BLaER1 (cell line): ENCODE measurements around the gene GPR180.
A peak's percentile ranks its signal among the peaks of the same experiment; 100 is the strongest.

Source experiments
- H3K27ac ChIP-seq: shearing (Covaris generic); formaldehyde crosslinking; 2 replicates; pipeline ENCODE4 v1.8.1; 2022
- H3K27me3 ChIP-seq: shearing (Covaris generic); formaldehyde crosslinking; 2 replicates; pipeline ENCODE4 v1.8.1; 2022
- H3K36me3 ChIP-seq: shearing (Covaris generic); formaldehyde crosslinking; 2 replicates; pipeline ENCODE4 v1.8.1; 2022
- H3K4me1 ChIP-seq: shearing (Covaris generic); formaldehyde crosslinking; 2 replicates; pipeline ENCODE4 v1.8.1; 2022
- H3K4me2 ChIP-seq: shearing (Covaris generic); formaldehyde crosslinking; 2 replicates; pipeline ENCODE4 v1.8.1; 2022
- H3K4me3 ChIP-seq: shearing (Covaris generic); formaldehyde crosslinking; 2 replicates; pipeline ENCODE4 v1.8.1; 2022
- H3K9ac ChIP-seq: shearing (Covaris generic); formaldehyde crosslinking; 2 replicates; pipeline ENCODE4 v1.8.1; 2022
- H3K9me3 ChIP-seq: shearing (Covaris generic); formaldehyde crosslinking; 2 replicates; pipeline ENCODE4 v1.8.1; 2022
- H4K20me1 ChIP-seq: shearing (Covaris generic); formaldehyde crosslinking; 2 replicates; pipeline ENCODE4 v1.8.1; 2022
- Cebpa-rat ChIP-seq: shearing (Covaris generic); IDR thresholded peaks from 2 replicates; pipeline ENCODE4 v1.8.1; 2022

Gene GPR180

DNA sequence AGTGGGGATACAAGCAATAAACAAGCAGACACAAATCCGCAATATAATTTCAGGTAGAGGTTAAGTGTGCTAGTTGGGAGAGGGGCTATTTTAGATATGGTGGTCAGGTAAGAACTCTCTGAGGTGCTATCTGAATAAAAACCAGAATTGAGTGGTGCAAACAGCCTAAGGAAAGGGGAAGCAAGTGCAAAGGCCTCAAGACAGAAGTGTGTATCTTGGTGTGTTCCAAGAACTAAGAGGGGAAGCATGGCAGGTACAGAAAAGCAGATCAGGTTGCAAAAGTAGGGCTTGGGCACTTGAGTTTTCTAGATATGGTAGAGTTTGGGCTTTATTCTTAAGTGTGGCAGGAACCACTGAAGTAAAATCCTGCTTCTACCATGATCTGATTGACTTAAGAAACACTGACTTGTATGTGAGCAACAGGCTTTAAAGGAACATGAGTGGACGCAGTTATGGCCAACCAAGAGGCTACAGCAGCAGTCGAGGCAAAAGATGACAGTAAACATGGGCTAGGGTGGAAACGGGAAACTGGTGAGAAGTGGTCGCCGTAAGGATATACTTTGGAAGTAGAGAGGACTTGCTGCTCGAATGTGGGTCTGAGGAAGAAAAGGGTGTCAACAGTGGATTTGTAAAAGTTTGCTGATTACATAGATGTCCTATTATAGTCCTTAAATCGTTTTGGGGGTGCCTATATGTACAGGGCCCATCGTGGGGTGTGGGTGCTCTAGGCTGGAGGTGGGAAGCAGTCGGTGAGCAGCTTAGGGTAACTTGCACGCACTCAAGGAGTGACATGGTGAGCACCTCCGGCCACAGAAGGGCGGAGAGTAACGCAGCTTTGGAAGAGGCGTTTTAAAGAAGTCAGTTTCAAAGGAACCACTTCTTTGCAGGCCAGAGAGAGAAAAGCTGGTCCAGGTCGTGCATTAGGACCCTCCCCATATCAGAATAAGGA is 6.4 kb upstream of the GPR180 start:
- H4K20me1 ChIP-seq = no peaks in the 10 kb centered on the region
- peaks cover 1% of the 10 kb centered on the region; the same call in 1 of the 2 replicates for H3K9me3 ChIP-seq
- H3K36me3 ChIP-seq = peaks cover 28% of the 10 kb centered on the region
- H3K4me3 ChIP-seq = peak overlapping the region; percentile 91
- peak overlapping the region; percentile 91 for H3K4me2 ChIP-seq
- H3K27me3 ChIP-seq = no peaks in the 10 kb centered on the region
- no peak for TF ChIP-seq Cebpa-rat
- peak overlapping the region; percentile 93 for H3K9ac ChIP-seq
- H3K4me1 ChIP-seq = peaks cover 29% of the 10 kb centered on the region
- H3K27ac ChIP-seq = peak overlapping the region; percentile 91

DNA sequence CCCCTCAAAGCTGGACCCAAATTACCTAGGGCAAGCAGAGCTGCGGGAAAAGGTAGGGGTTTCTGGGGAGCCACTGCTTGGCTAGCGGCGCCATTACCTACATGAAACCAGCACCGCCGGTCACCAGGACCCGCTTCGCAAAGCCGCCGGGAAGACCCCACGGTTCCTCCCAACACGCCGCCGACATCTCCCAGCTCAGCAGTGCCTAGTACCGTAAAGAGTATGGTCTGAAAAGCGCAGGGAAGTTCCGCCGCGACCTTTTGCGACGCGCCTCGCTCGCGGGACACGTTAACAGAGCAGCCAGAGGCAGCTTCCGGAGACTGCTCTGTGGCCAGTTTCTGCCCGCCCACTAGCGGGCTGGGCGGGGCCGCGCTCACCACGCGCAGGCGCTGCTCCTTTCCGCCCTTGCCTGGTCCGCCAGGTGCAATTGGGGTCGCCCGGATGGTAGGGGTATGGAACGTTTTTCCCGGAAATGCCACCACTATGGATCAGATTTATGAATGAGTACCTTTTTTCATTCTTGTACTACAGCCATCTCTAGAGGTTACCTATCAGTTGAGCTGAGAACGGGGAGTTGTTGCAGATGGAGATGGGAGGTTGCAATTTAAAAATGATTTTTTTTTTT is 5.6 kb upstream of the GPR180 start, which contains the start of gene TGDS:
Gene TGDS (minus strand): TSS at position 203 of the 625 bp plus-strand sequence. CDS start 16 bp downstream, at position 187.
- Histone ChIP-seq H3K27me3 (no peaks in the 10 kb centered on the region), H4K20me1 (no peaks in the 10 kb centered on the region), H3K9ac (peak within 1 kb of the TSS; percentile 93), H3K36me3 (peaks cover 20% of the 10 kb centered on the region), H3K4me2 (peak within 1 kb of the TSS; percentile 91), H3K4me1 (peaks cover 29% of the 10 kb centered on the region), H3K4me3 (peak within 1 kb of the TSS; percentile 91), H3K27ac (peak within 1 kb of the TSS; percentile 91), H3K9me3 (peaks cover 8% of the 10 kb centered on the region; the same call in 1 of the 2 replicates)
- no peak for TF ChIP-seq Cebpa-rat

DNA sequence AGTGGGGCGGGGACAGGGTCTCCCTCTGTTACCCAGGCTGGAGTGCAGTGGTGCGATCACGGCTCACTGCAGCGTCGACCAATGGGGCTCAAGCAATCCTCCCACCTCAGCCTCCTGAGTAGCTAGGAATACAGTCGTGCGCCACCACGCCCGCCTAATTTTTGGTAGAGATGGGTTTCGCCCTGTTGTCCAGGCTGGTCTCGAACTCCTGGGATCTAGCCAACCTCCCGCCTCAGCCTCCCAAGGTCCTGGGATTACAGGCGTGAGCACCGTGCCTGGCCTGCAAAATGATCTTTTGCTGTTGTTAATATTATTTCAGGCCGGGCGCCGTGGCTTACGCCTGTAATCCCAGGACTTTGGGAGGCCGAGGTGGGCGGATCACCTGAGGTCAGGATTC is 5.1 kb upstream of the GPR180 start:
- Histone ChIP-seq H3K4me3 (peak overlapping the region; percentile 91), H3K36me3 (peaks cover 16% of the 10 kb centered on the region), H3K9ac (peak overlapping the region; percentile 93), H3K27me3 (no peaks in the 10 kb centered on the region), H3K9me3 (peaks cover 8% of the 10 kb centered on the region; the same call in 1 of the 2 replicates), H3K27ac (peak overlapping the region; percentile 91), H4K20me1 (no peaks in the 10 kb centered on the region), H3K4me2 (peak overlapping the region; percentile 91), H3K4me1 (peaks cover 29% of the 10 kb centered on the region)
- TF ChIP-seq Cebpa-rat = no peak

DNA sequence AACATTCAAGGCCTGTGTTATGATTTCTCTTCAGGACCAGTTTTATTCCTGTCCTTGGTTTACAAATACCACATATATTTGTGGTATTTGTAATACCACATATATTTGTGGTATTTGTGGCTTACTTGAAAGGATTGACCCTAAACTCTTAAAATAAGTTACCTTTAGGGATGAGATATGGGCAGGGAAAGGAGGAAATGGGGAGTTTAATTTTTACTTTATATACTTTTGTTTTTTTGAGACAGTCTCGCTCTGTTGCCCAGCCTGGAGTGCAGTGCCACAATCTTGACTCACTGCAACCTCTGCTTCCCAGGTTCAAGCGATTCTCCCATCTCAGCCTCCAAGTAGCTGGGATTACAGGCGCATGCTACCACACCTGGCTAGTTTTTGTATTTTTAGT is 3.4 kb upstream of the GPR180 start:
- Histone ChIP-seq H3K4me2 (no peak overlapping the region), H3K9ac (no peak overlapping the region), H3K27ac (no peak overlapping the region), H3K36me3 (no peaks in the 10 kb centered on the region), H3K4me1 (peaks cover 37% of the 10 kb centered on the region), H3K4me3 (no peak overlapping the region), H3K9me3 (peaks cover 8% of the 10 kb centered on the region; the same call in 1 of the 2 replicates), H3K27me3 (no peaks in the 10 kb centered on the region), H4K20me1 (no peaks in the 10 kb centered on the region)
- TF ChIP-seq Cebpa-rat = no peak

DNA sequence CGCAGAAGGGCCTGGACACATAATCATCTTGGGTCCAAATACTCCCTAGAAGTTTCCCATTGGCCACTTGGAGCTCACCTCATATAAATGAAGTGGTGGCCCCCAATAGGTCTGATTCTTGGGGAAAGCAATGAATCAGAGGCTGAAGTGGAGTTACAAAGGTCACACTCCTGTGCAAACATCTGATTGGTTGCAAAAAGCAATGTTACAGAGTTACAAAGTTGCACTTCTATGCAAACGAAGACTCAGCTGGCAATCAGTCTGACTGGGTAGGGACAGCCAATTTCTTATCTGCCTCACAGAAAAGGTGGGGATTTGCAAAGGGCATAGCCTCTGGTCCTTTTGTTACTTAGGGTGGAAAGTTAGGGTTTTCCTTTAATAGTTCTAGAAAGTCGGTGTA is 1.8 kb upstream of the GPR180 start:
- Histone ChIP-seq H3K4me2 (no peak overlapping the region), H3K36me3 (no peaks in the 10 kb centered on the region), H3K27me3 (no peaks in the 10 kb centered on the region), H3K9me3 (peaks cover 8% of the 10 kb centered on the region; the same call in 1 of the 2 replicates), H4K20me1 (0 out of 2 replicates have a peak, but pooled peaks cover 11% of the 10 kb centered on the region), H3K4me1 (peaks cover 28% of the 10 kb centered on the region), H3K27ac (no peak overlapping the region), H3K9ac (no peak overlapping the region), H3K4me3 (no peak overlapping the region)
- TF ChIP-seq Cebpa-rat = no peak

DNA sequence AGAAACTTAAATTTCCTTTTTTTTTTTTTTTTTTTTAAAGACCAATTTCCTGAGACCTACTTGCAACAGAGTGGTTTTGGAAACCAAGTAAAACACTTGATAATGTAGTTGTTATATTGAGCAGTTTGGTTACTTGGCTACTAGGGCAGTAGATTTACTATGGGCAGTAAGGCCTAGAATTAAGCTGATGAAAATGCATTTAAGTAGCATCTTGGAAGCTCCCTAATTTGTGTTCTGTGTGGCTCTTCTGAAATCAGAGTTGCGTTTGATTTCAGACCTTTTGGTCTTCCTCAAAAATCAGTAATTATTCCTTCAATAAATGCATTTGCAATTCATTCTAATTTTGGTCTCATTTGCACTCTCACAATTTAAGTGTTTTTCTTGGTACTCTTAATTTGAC is 810 bp downstream of the GPR180 start:
- Histone ChIP-seq H3K9ac (peak overlapping the region; percentile 89), H3K36me3 (peaks cover 25% of the 10 kb centered on the region), H3K4me3 (peak overlapping the region; percentile 97), H3K27ac (peak overlapping the region; percentile 86), H3K4me2 (peak overlapping the region; percentile 91), H4K20me1 (0 out of 2 replicates have a peak, but pooled peaks cover 14% of the 10 kb centered on the region), H3K4me1 (peaks cover 16% of the 10 kb centered on the region), H3K27me3 (no peaks in the 10 kb centered on the region), H3K9me3 (peaks cover 8% of the 10 kb centered on the region; the same call in 1 of the 2 replicates)
- TF ChIP-seq Cebpa-rat = no peak

DNA sequence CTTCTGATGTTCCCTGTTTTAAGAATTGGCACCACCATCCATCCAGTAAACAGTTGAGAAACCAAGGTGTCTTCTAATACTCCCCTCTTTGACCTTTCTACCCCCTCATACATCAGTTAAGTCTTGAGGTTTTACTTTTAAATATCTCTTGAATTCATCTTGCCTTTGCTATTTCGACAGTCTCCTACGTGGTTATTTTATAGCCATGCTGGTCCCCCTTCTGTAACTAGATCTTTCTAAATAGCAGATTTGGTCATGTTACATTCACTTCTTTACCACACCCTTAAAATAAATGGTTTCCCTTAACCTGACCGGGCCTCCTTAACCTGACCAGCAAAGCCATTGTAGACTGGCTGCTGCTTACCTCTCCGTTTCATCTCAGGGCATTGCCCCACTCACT is 5.4 kb downstream of the GPR180 start:
- Histone ChIP-seq H3K27me3 (no peaks in the 10 kb centered on the region), H3K9me3 (no peaks in the 10 kb centered on the region), H3K4me2 (no peak overlapping the region), H3K9ac (no peak overlapping the region), H3K4me1 (peaks cover 16% of the 10 kb centered on the region), H3K4me3 (no peak overlapping the region), H4K20me1 (0 out of 2 replicates have a peak, but pooled peaks cover 21% of the 10 kb centered on the region), H3K27ac (no peak overlapping the region), H3K36me3 (peaks cover 49% of the 10 kb centered on the region)
- TF ChIP-seq Cebpa-rat = no peak

DNA sequence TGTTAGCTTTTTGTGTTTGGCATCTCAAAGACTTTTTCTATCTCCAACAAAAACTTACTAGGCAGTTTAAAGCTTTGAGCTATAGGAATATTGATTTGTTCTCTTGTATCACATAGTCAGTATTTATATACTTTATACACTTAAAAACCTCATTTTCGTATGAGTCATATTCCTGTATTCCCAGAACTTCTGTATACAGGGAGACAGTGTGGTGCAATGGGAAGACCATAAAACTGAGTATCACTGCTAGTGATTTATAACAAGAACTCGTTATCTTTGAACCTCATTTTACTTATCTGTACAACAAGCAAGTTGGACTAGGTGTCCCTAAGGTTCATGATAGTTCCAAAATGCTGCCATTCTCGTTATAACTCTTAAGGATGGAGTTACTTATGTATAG is 6.3 kb downstream of the GPR180 start:
- TF ChIP-seq Cebpa-rat = no peak
- H3K9ac ChIP-seq = no peak overlapping the region
- H3K4me3 ChIP-seq = no peak overlapping the region
- no peaks in the 10 kb centered on the region for H3K27me3 ChIP-seq
- H3K36me3 ChIP-seq = peaks cover 53% of the 10 kb centered on the region
- no peaks in the 10 kb centered on the region for H3K9me3 ChIP-seq
- H3K4me1 ChIP-seq = peaks cover 10% of the 10 kb centered on the region
- 0 out of 2 replicates have a peak, but pooled peaks cover 21% of the 10 kb centered on the region for H4K20me1 ChIP-seq
- no peak overlapping the region for H3K27ac ChIP-seq
- H3K4me2 ChIP-seq = no peak overlapping the region

DNA sequence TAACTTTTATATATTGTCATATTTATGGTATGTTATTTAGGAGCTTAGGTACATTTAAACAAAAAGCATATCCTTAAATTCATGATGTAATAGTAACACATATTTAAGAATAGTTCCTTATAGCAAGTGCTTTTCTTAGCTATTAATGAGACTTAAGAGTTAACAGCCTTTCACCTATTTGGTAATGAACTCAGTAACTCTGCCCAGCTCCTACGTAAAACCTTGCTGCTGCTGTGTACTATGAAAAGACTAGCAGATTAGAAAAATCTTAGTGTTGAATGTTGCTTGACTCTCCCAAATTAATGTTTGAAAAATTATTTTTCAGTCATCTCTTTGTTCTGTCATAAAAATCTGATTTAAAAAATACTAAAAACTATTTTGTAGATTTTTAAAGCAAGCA is 6.9 kb downstream of the GPR180 start:
- no peaks in the 10 kb centered on the region for H3K9me3 ChIP-seq
- H3K4me2 ChIP-seq = no peak overlapping the region
- no peak for TF ChIP-seq Cebpa-rat
- peaks cover 56% of the 10 kb centered on the region for H3K36me3 ChIP-seq
- peaks cover 4% of the 10 kb centered on the region for H3K4me1 ChIP-seq
- H4K20me1 ChIP-seq = 0 out of 2 replicates have a peak, but pooled peaks cover 21% of the 10 kb centered on the region
- no peak overlapping the region for H3K27ac ChIP-seq
- no peak overlapping the region for H3K4me3 ChIP-seq
- H3K27me3 ChIP-seq = no peaks in the 10 kb centered on the region
- no peak overlapping the region for H3K9ac ChIP-seq

DNA sequence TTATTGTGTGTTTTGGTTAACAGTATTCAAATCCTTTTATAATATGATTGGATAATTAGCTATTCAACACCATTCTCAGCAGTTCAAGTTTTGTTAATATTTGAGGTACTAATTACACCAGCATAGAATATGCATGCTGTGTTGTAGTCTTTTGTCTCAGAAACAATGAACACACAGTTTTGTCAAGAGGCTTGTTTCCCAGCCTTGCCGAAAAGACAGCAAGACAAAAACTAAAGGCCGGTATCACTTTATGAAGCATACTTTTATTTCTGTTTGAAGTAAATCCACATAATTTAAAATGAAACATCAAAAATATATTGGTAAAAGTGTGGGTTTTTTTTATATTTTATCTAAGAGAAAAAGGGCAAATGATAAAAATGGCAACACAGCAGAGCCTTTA is 7.5 kb downstream of the GPR180 start:
- no peaks in the 10 kb centered on the region for H3K9me3 ChIP-seq
- no peak overlapping the region for H3K9ac ChIP-seq
- no peak overlapping the region for H3K4me2 ChIP-seq
- H4K20me1 ChIP-seq = 0 out of 2 replicates have a peak, but pooled peaks cover 15% of the 10 kb centered on the region
- H3K36me3 ChIP-seq = peaks cover 62% of the 10 kb centered on the region
- no peak overlapping the region for H3K27ac ChIP-seq
- no peak overlapping the region for H3K4me3 ChIP-seq
- no peaks in the 10 kb centered on the region for H3K27me3 ChIP-seq
- H3K4me1 ChIP-seq = no peaks in the 10 kb centered on the region
- TF ChIP-seq Cebpa-rat = no peak
